Neural cell (in vitro differentiated cells): Measurements from ENCODE around the gene HGF.

Experiments
- CTCF ChIP-seq: fragments of 450-650 bp; IDR thresholded peaks from 2 replicates; pipeline ENCODE4 v1.5.1; 2014; ENCODE audit warnings: antibody characterized with exemption, mild to moderate bottlenecking, moderate library complexity; ENCODE audit not compliant: poor library complexity, severe bottlenecking
- EZH2 ChIP-seq: fragments of 200-600, 300-800 bp; shearing (Covaris generic), sonication (generic); IDR thresholded peaks from 2 replicates; pipeline ENCODE4 v1.6.1; 2014; ENCODE audit warnings: antibody characterized with exemption, low read length, borderline replicate concordance, mild to moderate bottlenecking; ENCODE audit not compliant: insufficient read depth, poor library complexity, severe bottlenecking
- MXI1 ChIP-seq: fragments of 450-650 bp; conservative IDR thresholded peaks from 2 replicates; pipeline ENCODE4 v1.6.1; 2014; ENCODE audit warnings: antibody characterized with exemption, mild to moderate bottlenecking; ENCODE audit not compliant: poor library complexity, severe bottlenecking
- POLR2AphosphoS5 ChIP-seq: IDR thresholded peaks from 2 replicates; pipeline ENCODE4 v1.6.1; 2012
- RAD21 ChIP-seq: fragments of 450-650 bp; conservative IDR thresholded peaks from 2 replicates; pipeline ENCODE4 v1.6.1; 2014; ENCODE audit warnings: antibody characterized with exemption, mild to moderate bottlenecking, moderate library complexity
- REST ChIP-seq: IDR thresholded peaks from 2 replicates; pipeline ENCODE4 v1.6.1; 2012; ENCODE audit warnings: borderline replicate concordance
- SMC3 ChIP-seq: fragments of 450-650 bp; conservative IDR thresholded peaks from 2 replicates; pipeline ENCODE4 v1.6.1; 2014; ENCODE audit warnings: antibody characterized with exemption, mild to moderate bottlenecking, moderate library complexity; ENCODE audit not compliant: poor library complexity

- TF ChIP-seq CTCF (no peak), REST (no peak), RAD21 (no peak), POLR2AphosphoS5 (no peak), MXI1 (no peak), SMC3 (no peak), EZH2 (no peak)
Measured at GRCh38 chr7:81790120-81790500, 20.3 kb upstream of the HGF start.
